K562 (cell line): ENCODE measurements around the gene OR8A1. TPM values are rescaled to one million over a fixed set of nuclear protein-coding genes. Genes with fewer than 3 reads are reported as not detected.

Experiments
- ATAC-seq: fragments of 200-7000 bp; cut with Tn5 transposase; 3 replicates; pipeline ENCODE4 v1.9.1; 2020; ENCODE audit warnings: moderate library complexity
- BruUV-seq: library from RNA; stranded (reverse); fragments of 400-500 nt; replicated peaks from 2 replicates; lab custom pipeline; 2021; lab: Mats Ljungman, UMichigan
- CTCF ChIA-PET: fragments of 300-600 bp; formaldehyde crosslinking; extraction: SDS; loops from one replicate; lab custom pipeline; 2021; ENCODE audit warnings: low intra/inter-chr PET ratio; lab: Yijun Ruan, JAX
- POLR2A ChIA-PET: fragments of 300-600, 350-650 bp; sonication (Branson Sonifier 250); formaldehyde crosslinking; extraction: SDS; loops from one replicate; lab custom pipeline; 2021; ENCODE audit warnings: antibody characterized with exemption, inconsistent platforms; lab: Yijun Ruan, JAX
- DNase-seq, 4 experiments: peaks; one replicate each; pipeline versions ENCODE4 v3.0.0 to v3.0.0-alpha.2; 2011 to 2018; ENCODE audit warnings: low spot score in 3 of 4, mixed read lengths in 3 of 4; ENCODE audit errors: extremely low read depth in 1 of 4
- FAIRE-seq: peaks from 2 replicates; lab custom pipeline; 2011; peaks lifted over from hg19 to GRCh38; lab: Jason Lieb, UNC
- H2AFZ ChIP-seq: 2 replicates; pipeline ENCODE4 v1.6.0; 2011; ENCODE audit warnings: low read depth, low read length, control low read depth, inconsistent platforms
- H3K27ac ChIP-seq: fragments of 200-600 bp; 3 replicates; pipeline ENCODE4 v1.8.0; 2011; ENCODE audit warnings: low read depth, mild to moderate bottlenecking, control low read depth, inconsistent platforms, low read length, moderate library complexity, mixed read lengths; ENCODE audit errors: extremely low read depth
- H3K27me3 ChIP-seq, 2 experiments: fragments of 300-600 bp in 1 of 2; 2 replicates in 1 of 2; 3 replicates in 1 of 2; pipeline versions ENCODE4 v1.6.0 to v1.8.0; 2011; ENCODE audit warnings: inconsistent platforms in 2 of 2, low read length in 2 of 2, mild to moderate bottlenecking in 1 of 2, mixed read lengths in 1 of 2, moderate library complexity in 1 of 2; ENCODE audit not compliant: control insufficient read depth in 2 of 2, insufficient read depth in 2 of 2
- H3K36me3 ChIP-seq: fragments of 300-600 bp; 3 replicates; pipeline ENCODE4 v1.8.0; 2011; ENCODE audit warnings: mild to moderate bottlenecking, low read length, inconsistent platforms; ENCODE audit not compliant: control insufficient read depth, insufficient read depth
- H3K4me1 ChIP-seq, 2 experiments: fragments of 200-600 bp in 1 of 2; replicated peaks in 1 of 2; 2 replicates in 1 of 2; 3 replicates in 1 of 2; pipeline versions ENCODE4 v1.5.1 to v1.8.0; 2011; ENCODE audit warnings: inconsistent platforms in 2 of 2, low read length in 2 of 2, mild to moderate bottlenecking in 1 of 2, mixed read lengths in 1 of 2, moderate library complexity in 1 of 2; ENCODE audit not compliant: control insufficient read depth in 2 of 2, insufficient read depth in 2 of 2
- H3K4me2 ChIP-seq: 2 replicates; pipeline ENCODE4 v1.6.1; 2011; ENCODE audit warnings: low read length, control low read depth, inconsistent platforms, mixed read lengths; ENCODE audit not compliant: insufficient read depth
- H3K4me3 ChIP-seq: fragments of 200-600 bp; sonication (generic), shearing (Covaris generic); 2 replicates; pipeline ENCODE4 v1.5.1; 2016; ENCODE audit warnings: control low read depth, inconsistent platforms
- H3K79me2 ChIP-seq: fragments of 200-600 bp; 3 replicates; pipeline ENCODE4 v1.8.0; 2011; ENCODE audit warnings: low read length, inconsistent platforms; ENCODE audit not compliant: control insufficient read depth, insufficient read depth
- H3K9ac ChIP-seq, 2 experiments: 2 replicates each; pipeline versions ENCODE4 v1.6.0 to v1.6.1; 2011; ENCODE audit warnings: low read depth in 2 of 2, low read length in 2 of 2, control low read depth in 1 of 2, inconsistent platforms in 1 of 2, mild to moderate bottlenecking in 1 of 2, mixed read lengths in 1 of 2; ENCODE audit not compliant: insufficient read depth in 1 of 2
- H3K9me1 ChIP-seq: one replicate; pipeline ENCODE4 v1.6.0; 2011; ENCODE audit warnings: inconsistent platforms, mild to moderate bottlenecking, low read length, moderate library complexity; ENCODE audit not compliant: control insufficient read depth, insufficient read depth
- H3K9me3 ChIP-seq: replicated peaks from 2 replicates; pipeline ENCODE4 v1.5.1; 2011; ENCODE audit warnings: low read depth, low read length, inconsistent platforms; ENCODE audit not compliant: control insufficient read depth, insufficient read depth
- H4K20me1 ChIP-seq: replicated peaks from 2 replicates; pipeline ENCODE4 v1.6.1; 2011; ENCODE audit warnings: low read length, inconsistent platforms, mixed read lengths; ENCODE audit not compliant: control insufficient read depth, insufficient read depth
- BDP1 ChIP-seq: IDR thresholded peaks from 3 replicates; pipeline ENCODE4 v1.6.1; 2011; ENCODE audit not compliant: insufficient read length, insufficient read depth
- BHLHE40 ChIP-seq: IDR thresholded peaks from 2 replicates; pipeline ENCODE4 v1.6.1; 2011; ENCODE audit warnings: low read length, improper control_type of control experiment
- BRCA1 ChIP-seq, 2 experiments: fragments of 450-650 bp in 1 of 2; sonication (generic) in 1 of 2; formaldehyde crosslinking in 1 of 2; IDR thresholded peaks; 2 replicates each; pipeline versions ENCODE4 v1.5.0 to v1.6.1; 2017 to 2020; ENCODE audit warnings: mild to moderate bottlenecking in 1 of 2, missing genetic modification reagents in 1 of 2
- DNMT1 ChIP-seq: fragments of 450-650 bp; IDR thresholded peaks from 2 replicates; pipeline ENCODE4 v1.6.1; 2016; ENCODE audit warnings: antibody characterized with exemption, mild to moderate bottlenecking
- FUS ChIP-seq: fragments of 200-400 bp; formaldehyde crosslinking; optimal IDR thresholded peaks from 2 replicates; pipeline ENCODE3; 2017; ENCODE audit warnings: low read depth, low read length
- NFRKB ChIP-seq: fragments of 450-650 bp; IDR thresholded peaks from 2 replicates; pipeline ENCODE4 v1.6.1; 2016; ENCODE audit warnings: low read depth
- POLR2AphosphoS5 ChIP-seq: IDR thresholded peaks from 2 replicates; pipeline ENCODE4 v1.6.1; 2011; ENCODE audit warnings: mild to moderate bottlenecking, low read depth, low read length, moderate library complexity; ENCODE audit not compliant: control insufficient read depth, insufficient read depth
- SRSF7 ChIP-seq: fragments of 200-400 bp; formaldehyde crosslinking; optimal IDR thresholded peaks from 2 replicates; pipeline ENCODE3; 2017; ENCODE audit warnings: mild to moderate bottlenecking, low read depth, low read length
- ZFP1 ChIP-seq: fragments of 450-650 bp; formaldehyde crosslinking; IDR thresholded peaks from 2 replicates; pipeline ENCODE4 v1.4.0; 2020; ENCODE audit warnings: mild to moderate bottlenecking, mixed read lengths
- ZNF143 ChIP-seq: sonication (generic); formaldehyde crosslinking; IDR thresholded peaks from 2 replicates; pipeline ENCODE4 v1.9.0; 2022; ENCODE audit warnings: mild to moderate bottlenecking, missing genetic modification reagents
- ZNF311 ChIP-seq: fragments of 250-450 bp; sonication (Bioruptor Pico); IDR thresholded peaks from 2 replicates; pipeline ENCODE4 v1.4.0; 2020; ENCODE audit warnings: mild to moderate bottlenecking, moderate library complexity
- ZNF347 ChIP-seq: fragments of 450-650 bp; formaldehyde crosslinking; IDR thresholded peaks from 2 replicates; pipeline ENCODE4 v1.4.0; 2020; ENCODE audit warnings: low read depth, mild to moderate bottlenecking, moderate library complexity
- ZSCAN32 ChIP-seq: fragments of 450-650 bp; formaldehyde crosslinking; IDR thresholded peaks from 2 replicates; pipeline ENCODE4 v1.4.0; 2020; ENCODE audit warnings: mild to moderate bottlenecking, moderate library complexity
- WGBS: fragments of 100-300 bp; shearing (Covaris generic); methylation state at CpG from one replicate; pipeline ENCODE4 v1.1.6; 2016; ENCODE audit warnings: low coverage, mixed read lengths; ENCODE audit not compliant: insufficient coverage; ENCODE audit errors: missing lambda C conversion rate; 5-methylcytosine and 5-hydroxymethylcytosine counted together
- in situ Hi-C: fragments of 300-500 bp; cut with MboI; formaldehyde crosslinking; loops from 4 replicates; pipeline ENCODE4 v1.15.0; 2018; ENCODE audit warnings: inconsistent platforms, mixed read lengths
- intact Hi-C: fragments of 100-400 bp; cut with micrococcal nuclease; formaldehyde crosslinking; loops from 2 replicates; pipeline ENCODE4 v1.14.2; 2022
- polyA plus RNA-seq, 8 experiments: library from polyadenylated mRNA; depleted of rRNA in 4 of 8; stranded (reverse) in 5 of 8; unstranded in 3 of 8; fragments of >200 nt; fragmentation: Nextera tagmentation in 2 of 8; fragmentation: Illumina TruSeq in 1 of 8; extraction: Ambion mirVana in 2 of 8; extraction: Trizol in 1 of 8; gene quantifications; 2 replicates each; pipeline versions ENCODE4 v1.2.1 to v1.2.3, GENCODE V29; 2011 to 2014; ENCODE audit warnings: inconsistent platforms in 1 of 8, missing spikeins in 1 of 8
- total RNA-seq, 7 experiments: library from RNA; depleted of rRNA in 6 of 7; stranded (reverse); fragments of >200 nt in 6 of 7; fragmentation: Illumina TruSeq in 2 of 7; extraction: Trizol in 2 of 7; gene quantifications; 2 replicates each; pipeline versions ENCODE4 v1.2.1 to v1.2.3, GENCODE V29; 2011 to 2021; ENCODE audit warnings: low replicate concordance in 1 of 7
- TF ChIP-seq, protein P1 (sequence below): sonication (generic); formaldehyde crosslinking; IDR thresholded peaks from 2 replicates; pipeline ENCODE4 v1.8.0; 2022; ENCODE audit warnings: missing genetic modification reagents, mild to moderate bottlenecking, moderate library complexity, borderline replicate concordance
- TF ChIP-seq, protein P2 (sequence below): conservative IDR thresholded peaks from 2 replicates; pipeline ENCODE4 v1.6.1; 2011; ENCODE audit warnings: low read depth, mild to moderate bottlenecking, low read length; ENCODE audit not compliant: control insufficient read depth
- TF ChIP-seq, protein P3 (sequence below), 2 experiments: fragments of 150-350 bp in 1 of 2; IDR thresholded peaks; 2 replicates each; pipeline ENCODE4 v1.6.1; 2012 to 2016; ENCODE audit warnings: low read depth in 2 of 2, low read length in 2 of 2, mild to moderate bottlenecking in 1 of 2, moderate library complexity in 1 of 2
- TF ChIP-seq, protein P4 (sequence below): sonication (generic); formaldehyde crosslinking; IDR thresholded peaks from 2 replicates; pipeline ENCODE4 v1.8.1; 2023; ENCODE audit warnings: mild to moderate bottlenecking, missing genetic modification reagents

OR8A1 gene
- total and polyA plus RNA-seq, 9 of the 15 experiments (the other 6 are each of a cell fraction or from before 2014, with no cell fraction given), result 0.27 to 2.7 (median 1.4) TPM

DNA sequence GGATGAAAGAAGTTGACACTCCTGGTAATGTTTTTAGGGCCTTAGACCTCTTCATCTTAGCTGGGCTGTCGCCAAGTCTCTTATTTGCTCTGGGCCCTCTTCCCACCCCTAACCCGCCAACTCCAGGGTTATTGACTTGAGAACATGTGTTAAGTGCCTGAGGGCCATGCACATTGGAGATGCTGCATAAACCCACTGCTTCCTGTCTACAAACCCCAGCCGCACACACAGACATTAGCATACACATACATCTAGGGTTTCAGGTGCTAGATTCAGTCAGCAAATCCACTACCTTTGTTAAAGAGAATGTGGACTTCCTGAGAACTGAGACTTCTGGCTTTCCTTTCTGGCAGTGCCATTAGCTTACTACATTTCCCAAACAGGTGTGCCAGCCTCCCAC is 42.2 kb downstream of the OR8A1 start:
- H3K9me3 ChIP-seq, result no peaks in the 10 kb centered on the region
- no peaks in the 10 kb centered on the region for H3K9me1 ChIP-seq
- ChIA-PET POLR2A (interaction anchor here (0.6 kb wide), 1 partner anchor 10 kb away, joined by 4 read pairs; no protein-coding TSS in a partner anchor), CTCF (no interaction called here)
- no peak overlapping the region for H3K4me2 ChIP-seq
- FAIRE-seq (no peak), ATAC-seq (no peak), DNase-seq (no peak)
- BruUV-seq, result no TSS peak
- no peak overlapping the region for H3K27ac ChIP-seq
- no peaks in the 10 kb centered on the region for H3K36me3 ChIP-seq
- in situ Hi-C loops (no loop called here), intact Hi-C loops (no loop called here)
- H3K9ac ChIP-seq, result no peak overlapping the region
- H4K20me1 ChIP-seq, result no peaks in the 10 kb centered on the region
- WGBS, result 28% methylated on average over 3 of the region's 3 CpGs
- H3K4me3 ChIP-seq, result no peak overlapping the region
- H3K4me1 ChIP-seq, result peaks cover 0 to 1% of the 10 kb centered on the region in 2 experiments; a peak in 2 of 5 replicates
- peaks cover 3 to 23% of the 10 kb centered on the region in 2 experiments; a peak in 2 of 5 replicates for H3K27me3 ChIP-seq
- H2AFZ ChIP-seq, result no peak overlapping the region
- no peaks in the 10 kb centered on the region for H3K79me2 ChIP-seq
- TF ChIP-seq BDP1 (no peak), NFRKB (no peak), POLR2AphosphoS5 (no peak), SRSF7 (no peak), DNMT1 (no peak), ZFP1 (CRISPR knock-in tag) (no peak), ZNF311 (CRISPR knock-in tag) (no peak), FUS (no peak), ZSCAN32 (CRISPR knock-in tag) (no peak), BHLHE40 (no peak), BRCA1 (IDR thresholded peaks at IDR 0.05) (no peak), BRCA1 (CRISPR knock-in tag; IDR thresholded peaks at IDR 0.05) (no peak), ZNF143 (CRISPR knock-in tag) (no peak), ZNF347 (CRISPR knock-in tag) (no peak)
- TF ChIP-seq, protein P1, sequence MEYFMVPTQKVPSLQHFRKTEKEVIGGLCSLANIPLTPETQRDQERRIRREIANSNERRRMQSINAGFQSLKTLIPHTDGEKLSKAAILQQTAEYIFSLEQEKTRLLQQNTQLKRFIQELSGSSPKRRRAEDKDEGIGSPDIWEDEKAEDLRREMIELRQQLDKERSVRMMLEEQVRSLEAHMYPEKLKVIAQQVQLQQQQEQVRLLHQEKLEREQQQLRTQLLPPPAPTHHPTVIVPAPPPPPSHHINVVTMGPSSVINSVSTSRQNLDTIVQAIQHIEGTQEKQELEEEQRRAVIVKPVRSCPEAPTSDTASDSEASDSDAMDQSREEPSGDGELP (CRISPR knock-in tag), result no peak
- TF ChIP-seq, protein P2, sequence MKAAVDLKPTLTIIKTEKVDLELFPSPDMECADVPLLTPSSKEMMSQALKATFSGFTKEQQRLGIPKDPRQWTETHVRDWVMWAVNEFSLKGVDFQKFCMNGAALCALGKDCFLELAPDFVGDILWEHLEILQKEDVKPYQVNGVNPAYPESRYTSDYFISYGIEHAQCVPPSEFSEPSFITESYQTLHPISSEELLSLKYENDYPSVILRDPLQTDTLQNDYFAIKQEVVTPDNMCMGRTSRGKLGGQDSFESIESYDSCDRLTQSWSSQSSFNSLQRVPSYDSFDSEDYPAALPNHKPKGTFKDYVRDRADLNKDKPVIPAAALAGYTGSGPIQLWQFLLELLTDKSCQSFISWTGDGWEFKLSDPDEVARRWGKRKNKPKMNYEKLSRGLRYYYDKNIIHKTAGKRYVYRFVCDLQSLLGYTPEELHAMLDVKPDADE, result no peak
- TF ChIP-seq, protein P3, sequence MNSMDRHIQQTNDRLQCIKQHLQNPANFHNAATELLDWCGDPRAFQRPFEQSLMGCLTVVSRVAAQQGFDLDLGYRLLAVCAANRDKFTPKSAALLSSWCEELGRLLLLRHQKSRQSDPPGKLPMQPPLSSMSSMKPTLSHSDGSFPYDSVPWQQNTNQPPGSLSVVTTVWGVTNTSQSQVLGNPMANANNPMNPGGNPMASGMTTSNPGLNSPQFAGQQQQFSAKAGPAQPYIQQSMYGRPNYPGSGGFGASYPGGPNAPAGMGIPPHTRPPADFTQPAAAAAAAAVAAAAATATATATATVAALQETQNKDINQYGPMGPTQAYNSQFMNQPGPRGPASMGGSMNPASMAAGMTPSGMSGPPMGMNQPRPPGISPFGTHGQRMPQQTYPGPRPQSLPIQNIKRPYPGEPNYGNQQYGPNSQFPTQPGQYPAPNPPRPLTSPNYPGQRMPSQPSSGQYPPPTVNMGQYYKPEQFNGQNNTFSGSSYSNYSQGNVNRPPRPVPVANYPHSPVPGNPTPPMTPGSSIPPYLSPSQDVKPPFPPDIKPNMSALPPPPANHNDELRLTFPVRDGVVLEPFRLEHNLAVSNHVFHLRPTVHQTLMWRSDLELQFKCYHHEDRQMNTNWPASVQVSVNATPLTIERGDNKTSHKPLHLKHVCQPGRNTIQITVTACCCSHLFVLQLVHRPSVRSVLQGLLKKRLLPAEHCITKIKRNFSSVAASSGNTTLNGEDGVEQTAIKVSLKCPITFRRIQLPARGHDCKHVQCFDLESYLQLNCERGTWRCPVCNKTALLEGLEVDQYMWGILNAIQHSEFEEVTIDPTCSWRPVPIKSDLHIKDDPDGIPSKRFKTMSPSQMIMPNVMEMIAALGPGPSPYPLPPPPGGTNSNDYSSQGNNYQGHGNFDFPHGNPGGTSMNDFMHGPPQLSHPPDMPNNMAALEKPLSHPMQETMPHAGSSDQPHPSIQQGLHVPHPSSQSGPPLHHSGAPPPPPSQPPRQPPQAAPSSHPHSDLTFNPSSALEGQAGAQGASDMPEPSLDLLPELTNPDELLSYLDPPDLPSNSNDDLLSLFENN (IDR thresholded peaks at IDR 0.05; ENCODE audit: low read depth in 2 of 2, low read length in 2 of 2), result no peak
- TF ChIP-seq, protein P4, sequence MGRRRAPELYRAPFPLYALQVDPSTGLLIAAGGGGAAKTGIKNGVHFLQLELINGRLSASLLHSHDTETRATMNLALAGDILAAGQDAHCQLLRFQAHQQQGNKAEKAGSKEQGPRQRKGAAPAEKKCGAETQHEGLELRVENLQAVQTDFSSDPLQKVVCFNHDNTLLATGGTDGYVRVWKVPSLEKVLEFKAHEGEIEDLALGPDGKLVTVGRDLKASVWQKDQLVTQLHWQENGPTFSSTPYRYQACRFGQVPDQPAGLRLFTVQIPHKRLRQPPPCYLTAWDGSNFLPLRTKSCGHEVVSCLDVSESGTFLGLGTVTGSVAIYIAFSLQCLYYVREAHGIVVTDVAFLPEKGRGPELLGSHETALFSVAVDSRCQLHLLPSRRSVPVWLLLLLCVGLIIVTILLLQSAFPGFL (CRISPR knock-in tag), result no peak
